ENCODE results near the gene SERPINI2. TPM values are rescaled to one million over a fixed set of nuclear protein-coding genes. Genes with fewer than 3 reads are reported as not detected.

Gene SERPINI2
- not detected in 2 replicates for total RNA-seq

GRCh38 chr3:167473863-167474262 is at the start of gene SERPINI2:
Gene SERPINI2, minus strand, starts transcription at chr3:167474042. Its CDS starts 2,208 bp downstream, at chr3:167471834.

Other genes starting within 250 kb of the SERPINI2 start
- gene ZBBX, start 93.7 kb downstream of the SERPINI2 start, total RNA-seq = not detected in 2 replicates
- not detected in 2 replicates for gene WDR49, start 179.9 kb upstream of the SERPINI2 start, total RNA-seq